K562 (cell line): ENCODE results near the gene GPX6. TPM values are rescaled to one million over a fixed set of nuclear protein-coding genes. Genes with fewer than 3 reads are reported as not detected.

Experiments used
- ARNT ChIP-seq, 2 experiments: fragments of 450-650 bp; IDR thresholded peaks; 2 replicates each; pipeline ENCODE4 v1.6.1; 2016; ENCODE audit warnings: mild to moderate bottlenecking in 1 of 2
- BDP1 ChIP-seq: IDR thresholded peaks from 3 replicates; pipeline ENCODE4 v1.6.1; 2011; ENCODE audit not compliant: insufficient read length, insufficient read depth
- CREM ChIP-seq: IDR thresholded peaks from 2 replicates; pipeline ENCODE4 v1.6.1; 2014; ENCODE audit warnings: antibody characterized with exemption, low read depth
- ETS2 ChIP-seq: IDR thresholded peaks from 2 replicates; pipeline ENCODE4 v1.6.1; 2016; ENCODE audit warnings: borderline replicate concordance, missing genetic modification characterization, mild to moderate bottlenecking, moderate library complexity, missing compliant biosample characterization; ENCODE audit not compliant: poor library complexity, severe bottlenecking
- GABPB1 ChIP-seq: sonication (generic); formaldehyde crosslinking; IDR thresholded peaks from 2 replicates; pipeline ENCODE4 v1.8.0; 2022; ENCODE audit warnings: mild to moderate bottlenecking, missing genetic modification reagents
- GTF2A2 ChIP-seq: IDR thresholded peaks from 2 replicates; pipeline ENCODE4 v1.6.1; 2016; ENCODE audit warnings: mild to moderate bottlenecking, missing genetic modification characterization, missing compliant biosample characterization
- RBM15 ChIP-seq: fragments of 200-400 bp; formaldehyde crosslinking; IDR thresholded peaks from 2 replicates; pipeline ENCODE4 v1.6.1; 2018; ENCODE audit warnings: mild to moderate bottlenecking, low read length, moderate library complexity; ENCODE audit not compliant: insufficient read depth
- SOX6 ChIP-seq: fragments of 450-650 bp; IDR thresholded peaks from 2 replicates; pipeline ENCODE4 v1.6.1; 2014; ENCODE audit warnings: mild to moderate bottlenecking
- STAG1 ChIP-seq: sonication (generic); formaldehyde crosslinking; IDR thresholded peaks from 2 replicates; pipeline ENCODE4 v1.5.0; 2020; ENCODE audit warnings: missing genetic modification reagents, borderline replicate concordance
- TARDBP ChIP-seq: fragments of 450-650 bp; IDR thresholded peaks from 2 replicates; pipeline ENCODE4 v1.6.1; 2016
- TBL1XR1 ChIP-seq, 2 experiments: IDR thresholded peaks; 2 replicates each; pipeline ENCODE4 v1.6.1; 2012; ENCODE audit warnings: improper control_type of control experiment in 2 of 2, low read length in 2 of 2, mild to moderate bottlenecking in 1 of 2
- TBP ChIP-seq: optimal IDR thresholded peaks from 2 replicates; pipeline ENCODE3; 2011; ENCODE audit warnings: low read depth, low read length, improper control_type of control experiment
- ZKSCAN1 ChIP-seq: fragments of 150-350 bp; IDR thresholded peaks from 2 replicates; pipeline ENCODE4 v1.6.1; 2016; ENCODE audit warnings: low read depth, low read length
- ZKSCAN8 ChIP-seq: fragments of 200-800 bp; sonication (Bioruptor generic); IDR thresholded peaks from 2 replicates; pipeline ENCODE4 v1.6.1; 2016; ENCODE audit warnings: missing genetic modification characterization, missing compliant biosample characterization
- ZNF311 ChIP-seq: fragments of 250-450 bp; sonication (Bioruptor Pico); IDR thresholded peaks from 2 replicates; pipeline ENCODE4 v1.4.0; 2020; ENCODE audit warnings: mild to moderate bottlenecking, moderate library complexity
- ZNF551 ChIP-seq: fragments of 250-450 bp; sonication (Bioruptor Pico); IDR thresholded peaks from 2 replicates; pipeline ENCODE4 v1.5.0; 2021; ENCODE audit warnings: mild to moderate bottlenecking, moderate library complexity
- ZNF780A ChIP-seq: fragments of 250-450 bp; sonication (Bioruptor Pico); IDR thresholded peaks from 2 replicates; pipeline ENCODE4 v1.5.0; 2021; ENCODE audit warnings: mild to moderate bottlenecking
- polyA plus RNA-seq, 8 experiments: library from polyadenylated mRNA; depleted of rRNA in 4 of 8; stranded (reverse) in 5 of 8; unstranded in 3 of 8; fragments of >200 nt; fragmentation: Nextera tagmentation in 2 of 8; fragmentation: Illumina TruSeq in 1 of 8; extraction: Ambion mirVana in 2 of 8; extraction: Trizol in 1 of 8; gene quantifications; 2 replicates each; pipeline versions ENCODE4 v1.2.1 to v1.2.3, GENCODE V29; 2011 to 2014; ENCODE audit warnings: inconsistent platforms in 1 of 8, missing spikeins in 1 of 8
- total RNA-seq, 7 experiments: library from RNA; depleted of rRNA in 6 of 7; stranded (reverse); fragments of >200 nt in 6 of 7; fragmentation: Illumina TruSeq in 2 of 7; extraction: Trizol in 2 of 7; gene quantifications; 2 replicates each; pipeline versions ENCODE4 v1.2.1 to v1.2.3, GENCODE V29; 2011 to 2021; ENCODE audit warnings: low replicate concordance in 1 of 7
- TF ChIP-seq, protein P1 (sequence below): fragments of 450-650 bp; formaldehyde crosslinking; IDR thresholded peaks from 2 replicates; pipeline ENCODE4 v1.4.0; 2022; ENCODE audit warnings: mild to moderate bottlenecking, moderate library complexity
- TF ChIP-seq, protein P2 (sequence below): sonication (generic); formaldehyde crosslinking; IDR thresholded peaks from 2 replicates; pipeline ENCODE4 v1.8.0; 2022; ENCODE audit warnings: mild to moderate bottlenecking, missing genetic modification reagents
- TF ChIP-seq, protein P3 (sequence below), 2 experiments: fragments of 250-450 bp in 1 of 2; fragments of 450-650 bp in 1 of 2; sonication (Bioruptor Pico) in 1 of 2; IDR thresholded peaks; 2 replicates each; pipeline versions ENCODE4 v1.6.1 to v1.8.0; 2016 to 2021; ENCODE audit warnings: mild to moderate bottlenecking in 2 of 2, moderate library complexity in 2 of 2, missing compliant biosample characterization in 1 of 2, missing genetic modification characterization in 1 of 2

GPX6 gene
- total and polyA plus RNA-seq, 9 of the 15 experiments (the other 6 are each of a cell fraction or from before 2014, with no cell fraction given): not detected

DNA sequence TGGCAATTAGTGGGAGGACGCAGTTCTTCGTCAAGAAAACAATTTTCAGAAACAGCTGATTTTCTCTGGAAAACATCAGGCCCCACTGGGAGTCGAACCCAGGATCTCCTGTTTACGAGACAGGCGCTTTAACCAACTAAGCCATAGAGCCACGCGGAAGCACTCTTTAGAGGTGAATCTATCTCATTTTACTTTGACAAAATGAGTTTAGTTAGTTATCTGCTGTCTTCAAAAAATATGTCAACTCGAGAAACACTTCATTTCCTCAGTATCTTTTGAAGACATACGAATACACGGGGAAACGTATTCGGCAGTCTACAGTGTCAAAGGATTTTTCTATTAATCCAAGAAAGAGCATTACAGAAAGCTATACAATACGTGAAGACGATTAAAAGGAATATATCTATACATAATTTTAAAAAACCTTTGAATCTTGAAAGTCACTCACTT lies 26.7 kb downstream of the GPX6 start (continued):
- TF ChIP-seq GABPB1 (CRISPR knock-in tag) (0 out of 2 replicates have a peak, but pooled peaks have one; percentile 46), CREM (peak; percentile 20; the same call in 1 of the 2 replicates), TARDBP (0 out of 2 replicates have a peak, but pooled peaks have one; percentile 19), SOX6 (peak; percentile 55; the same call in 1 of the 2 replicates), ZKSCAN1 (0 out of 2 replicates have a peak, but pooled peaks have one; percentile 44), GTF2A2 (tag) (no peak), ZKSCAN8 (CRISPR knock-in tag) (no peak; the same call in 1 of the 2 replicates), ETS2 (tag) (no peak), ZNF551 (CRISPR knock-in tag) (peak; percentile 44; the same call in 1 of the 2 replicates), BDP1 (peak; percentile 68), ZNF311 (CRISPR knock-in tag) (peak; percentile 73; the same call in 1 of the 2 replicates), RBM15 (no peak), ZNF780A (CRISPR knock-in tag) (peak; percentile 62; the same call in 1 of the 2 replicates), STAG1 (CRISPR knock-in tag) (no peak), TBP (peak; percentile 99), TBL1XR1 (IDR thresholded peaks at IDR 0.05; ENCODE audit: low read length in 2 of 2) (peak in 1 of 2 experiments; percentile 98; a peak in 2 of 4 replicates), ARNT (IDR thresholded peaks at IDR 0.05) (peak in 1 of 2 experiments; percentile 97; a peak in 2 of 4 replicates)
- TF ChIP-seq, protein P1, sequence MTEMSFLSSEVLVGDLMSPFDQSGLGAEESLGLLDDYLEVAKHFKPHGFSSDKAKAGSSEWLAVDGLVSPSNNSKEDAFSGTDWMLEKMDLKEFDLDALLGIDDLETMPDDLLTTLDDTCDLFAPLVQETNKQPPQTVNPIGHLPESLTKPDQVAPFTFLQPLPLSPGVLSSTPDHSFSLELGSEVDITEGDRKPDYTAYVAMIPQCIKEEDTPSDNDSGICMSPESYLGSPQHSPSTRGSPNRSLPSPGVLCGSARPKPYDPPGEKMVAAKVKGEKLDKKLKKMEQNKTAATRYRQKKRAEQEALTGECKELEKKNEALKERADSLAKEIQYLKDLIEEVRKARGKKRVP: peak; percentile 19; the same call in 1 of the 2 replicates
- TF ChIP-seq, protein P2, sequence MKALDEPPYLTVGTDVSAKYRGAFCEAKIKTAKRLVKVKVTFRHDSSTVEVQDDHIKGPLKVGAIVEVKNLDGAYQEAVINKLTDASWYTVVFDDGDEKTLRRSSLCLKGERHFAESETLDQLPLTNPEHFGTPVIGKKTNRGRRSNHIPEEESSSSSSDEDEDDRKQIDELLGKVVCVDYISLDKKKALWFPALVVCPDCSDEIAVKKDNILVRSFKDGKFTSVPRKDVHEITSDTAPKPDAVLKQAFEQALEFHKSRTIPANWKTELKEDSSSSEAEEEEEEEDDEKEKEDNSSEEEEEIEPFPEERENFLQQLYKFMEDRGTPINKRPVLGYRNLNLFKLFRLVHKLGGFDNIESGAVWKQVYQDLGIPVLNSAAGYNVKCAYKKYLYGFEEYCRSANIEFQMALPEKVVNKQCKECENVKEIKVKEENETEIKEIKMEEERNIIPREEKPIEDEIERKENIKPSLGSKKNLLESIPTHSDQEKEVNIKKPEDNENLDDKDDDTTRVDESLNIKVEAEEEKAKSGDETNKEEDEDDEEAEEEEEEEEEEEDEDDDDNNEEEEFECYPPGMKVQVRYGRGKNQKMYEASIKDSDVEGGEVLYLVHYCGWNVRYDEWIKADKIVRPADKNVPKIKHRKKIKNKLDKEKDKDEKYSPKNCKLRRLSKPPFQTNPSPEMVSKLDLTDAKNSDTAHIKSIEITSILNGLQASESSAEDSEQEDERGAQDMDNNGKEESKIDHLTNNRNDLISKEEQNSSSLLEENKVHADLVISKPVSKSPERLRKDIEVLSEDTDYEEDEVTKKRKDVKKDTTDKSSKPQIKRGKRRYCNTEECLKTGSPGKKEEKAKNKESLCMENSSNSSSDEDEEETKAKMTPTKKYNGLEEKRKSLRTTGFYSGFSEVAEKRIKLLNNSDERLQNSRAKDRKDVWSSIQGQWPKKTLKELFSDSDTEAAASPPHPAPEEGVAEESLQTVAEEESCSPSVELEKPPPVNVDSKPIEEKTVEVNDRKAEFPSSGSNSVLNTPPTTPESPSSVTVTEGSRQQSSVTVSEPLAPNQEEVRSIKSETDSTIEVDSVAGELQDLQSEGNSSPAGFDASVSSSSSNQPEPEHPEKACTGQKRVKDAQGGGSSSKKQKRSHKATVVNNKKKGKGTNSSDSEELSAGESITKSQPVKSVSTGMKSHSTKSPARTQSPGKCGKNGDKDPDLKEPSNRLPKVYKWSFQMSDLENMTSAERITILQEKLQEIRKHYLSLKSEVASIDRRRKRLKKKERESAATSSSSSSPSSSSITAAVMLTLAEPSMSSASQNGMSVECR: no peak; the same call in 1 of the 2 replicates
- TF ChIP-seq, protein P3, sequence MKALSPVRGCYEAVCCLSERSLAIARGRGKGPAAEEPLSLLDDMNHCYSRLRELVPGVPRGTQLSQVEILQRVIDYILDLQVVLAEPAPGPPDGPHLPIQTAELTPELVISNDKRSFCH (CRISPR knock-in tag; IDR thresholded peaks at IDR 0.05): no peak
- TF ChIP-seq, protein P3 (tag; IDR thresholded peaks at IDR 0.05): no peak
